BJ (cell line): Measurements from ENCODE around the gene SPC25. TPM values are rescaled to one million over a fixed set of nuclear protein-coding genes. Genes with fewer than 3 reads are reported as not detected.

Experiments
- CTCF ChIA-PET: fragments of 350-600 bp; formaldehyde crosslinking; extraction: SDS; loops from one replicate; lab custom pipeline; 2021; ENCODE audit warnings: antibody characterized with exemption, inconsistent platforms; lab: Yijun Ruan, JAX
- POLR2A ChIA-PET: fragments of 300-600 bp; sonication (Branson Sonifier 250); formaldehyde crosslinking; extraction: SDS; loops from one replicate; lab custom pipeline; 2021; ENCODE audit warnings: antibody characterized with exemption; lab: Charles Lee
- DNase-seq: peaks from one replicate; pipeline ENCODE4 v3.0.0-alpha.2; 2011; ENCODE audit warnings: low read depth
- H3K27me3 ChIP-seq: 2 replicates; pipeline ENCODE4 v1.6.0; 2011; ENCODE audit warnings: low read length; ENCODE audit not compliant: control insufficient read depth, insufficient read depth
- H3K36me3 ChIP-seq: 2 replicates; pipeline ENCODE4 v1.5.1; 2011; ENCODE audit warnings: low read length; ENCODE audit not compliant: control insufficient read depth, insufficient read depth
- H3K4me3 ChIP-seq: 2 replicates; pipeline ENCODE4 v1.5.1; 2011; ENCODE audit warnings: low read depth, mild to moderate bottlenecking, control low read depth, low read length
- CTCF ChIP-seq: IDR thresholded peaks from 2 replicates; pipeline ENCODE4 v1.5.1; 2011; ENCODE audit warnings: low read depth, mild to moderate bottlenecking, control low read depth, inconsistent platforms, low read length, moderate library complexity; ENCODE audit not compliant: insufficient read depth
- polyA plus RNA-seq: library from polyadenylated mRNA; depleted of rRNA; stranded (reverse); fragments of >200 nt; gene quantifications from 2 replicates; pipeline ENCODE4 v1.2.3, GENCODE V29; 2011

The SPC25 gene
- polyA plus RNA-seq, 1 experiment, result 4.8 TPM

GRCh38 chr2:168855601-168856000 lies 34.6 kb downstream of the SPC25 start:
- ChIA-PET CTCF (no interaction called here), POLR2A (no interaction called here)
- TF ChIP-seq CTCF, result no peak
- DNase-seq, result no peak
- Histone ChIP-seq H3K27me3 (no peaks in the 10 kb centered on the region), H3K36me3 (no peaks in the 10 kb centered on the region), H3K4me3 (no peak overlapping the region)

GRCh38 chr2:168854651-168855050 lies 35.6 kb downstream of the SPC25 start:
- ChIA-PET POLR2A (no interaction called here), CTCF (no interaction called here)
- no peaks in the 10 kb centered on the region for H3K27me3 ChIP-seq
- TF ChIP-seq CTCF, result no peak
- DNase-seq, result no peak
- no peaks in the 10 kb centered on the region for H3K36me3 ChIP-seq
- no peak overlapping the region for H3K4me3 ChIP-seq

- ChIA-PET POLR2A (no interaction called here), CTCF (no interaction called here)
- Histone ChIP-seq H3K27me3 (no peaks in the 10 kb centered on the region), H3K36me3 (no peaks in the 10 kb centered on the region), H3K4me3 (no peak overlapping the region)
- no peak for TF ChIP-seq CTCF
- DNase-seq, result no peak
Observed at GRCh38 chr2:168853471-168853870, 36.8 kb downstream of the SPC25 start.

- TF ChIP-seq CTCF, result no peak
- Histone ChIP-seq H3K27me3 (no peaks in the 10 kb centered on the region), H3K36me3 (no peaks in the 10 kb centered on the region), H3K4me3 (no peak overlapping the region)
- DNase-seq, result no peak
- POLR2A ChIA-PET, result no interaction called here
- CTCF ChIA-PET, result no interaction called here
Observed at GRCh38 chr2:168852481-168852880, 37.7 kb downstream of the SPC25 start.

- ChIA-PET CTCF (no interaction called here), POLR2A (no interaction called here)
- no peak for DNase-seq
- H3K36me3 ChIP-seq, result no peaks in the 10 kb centered on the region
- TF ChIP-seq CTCF, result no peak
- no peaks in the 10 kb centered on the region for H3K27me3 ChIP-seq
- H3K4me3 ChIP-seq, result no peak overlapping the region
Observed at GRCh38 chr2:168851674-168852320, 38.4 kb downstream of the SPC25 start.
